HepG2 (cell line): ENCODE measurements around the gene RASSF4. TPM values are rescaled to one million over a fixed set of nuclear protein-coding genes. Genes with fewer than 3 reads are reported as not detected.

Experiments
- ATAC-seq: fragments of 200-7000 bp; cut with Tn5 transposase; 3 replicates; pipeline ENCODE4 v1.9.1; 2020; ENCODE audit warnings: mild to moderate bottlenecking, moderate library complexity
- BruUV-seq: library from RNA; stranded (reverse); fragments of 400-500 nt; replicated peaks from 2 replicates; lab custom pipeline; 2021; lab: Mats Ljungman, UMichigan
- CTCF ChIA-PET: fragments of 300-600 bp; formaldehyde crosslinking; extraction: SDS; loops from one replicate; lab custom pipeline; 2021; ENCODE audit warnings: low total read pairs, inconsistent platforms, low intra/inter-chr PET ratio; lab: Yijun Ruan, JAX
- POLR2A ChIA-PET: fragments of 350-600 bp; sonication (Branson Sonifier 250); formaldehyde crosslinking; loops from one replicate; lab custom pipeline; 2020; ENCODE audit warnings: antibody characterized with exemption, inconsistent platforms; lab: Yijun Ruan, JAX
- DNase-seq: peaks from one replicate; pipeline ENCODE4 v3.0.0-alpha.2; 2015; ENCODE audit warnings: low spot score
- FAIRE-seq: peaks from 3 replicates; lab custom pipeline; 2011; peaks lifted over from hg19 to GRCh38; lab: Jason Lieb, UNC
- H2AFZ ChIP-seq: one replicate; pipeline ENCODE4 v1.6.1; 2011; ENCODE audit warnings: low read length, inconsistent platforms
- H3K27ac ChIP-seq: fragments of 300-600 bp; 3 replicates; pipeline ENCODE4 v1.8.0; 2011; ENCODE audit warnings: mixed run types, mild to moderate bottlenecking, mixed read lengths, low read length, inconsistent platforms; ENCODE audit not compliant: insufficient read depth; ENCODE audit errors: extremely low read length
- H3K27me3 ChIP-seq, 2 experiments: fragments of 200-600 bp in 1 of 2; 2 replicates in 1 of 2; 3 replicates in 1 of 2; pipeline versions ENCODE4 v1.6.0 to v1.8.0; 2011; ENCODE audit warnings: low read length in 2 of 2, mild to moderate bottlenecking in 2 of 2, moderate library complexity in 2 of 2, inconsistent platforms in 1 of 2; ENCODE audit not compliant: insufficient read depth in 2 of 2, control insufficient read depth in 1 of 2
- H3K36me3 ChIP-seq, 2 experiments: fragments of 200-600 bp in 1 of 2; replicated peaks in 1 of 2; 2 replicates in 1 of 2; 3 replicates in 1 of 2; pipeline versions ENCODE4 v1.5.1 to v1.8.0; 2011; ENCODE audit warnings: low read length in 2 of 2, inconsistent platforms in 1 of 2; ENCODE audit not compliant: insufficient read depth in 2 of 2, control insufficient read depth in 1 of 2
- H3K4me1 ChIP-seq: 2 replicates; pipeline ENCODE4 v1.5.1; 2012; ENCODE audit warnings: low read length, inconsistent platforms; ENCODE audit not compliant: insufficient read depth
- H3K4me2 ChIP-seq: 2 replicates; pipeline ENCODE4 v1.6.0; 2011; ENCODE audit warnings: low read depth, low read length, inconsistent platforms
- H3K4me3 ChIP-seq, 3 experiments: fragments of 200-600 bp in 1 of 3; sonication (generic), shearing (Covaris generic) in 1 of 3; replicated peaks in 1 of 3; 2 replicates each; pipeline ENCODE4 v1.5.1; 2011 to 2016; ENCODE audit warnings: low read length in 3 of 3, inconsistent platforms in 2 of 3, low read depth in 2 of 3, mild to moderate bottlenecking in 2 of 3, control low read depth in 1 of 3, mixed read lengths in 1 of 3; ENCODE audit not compliant: insufficient read depth in 1 of 3
- H3K79me2 ChIP-seq: one replicate; pipeline ENCODE4 v1.6.1; 2011; ENCODE audit warnings: low read length, inconsistent platforms; ENCODE audit not compliant: insufficient read depth
- H3K9ac ChIP-seq: 2 replicates; pipeline ENCODE4 v1.6.0; 2011; ENCODE audit warnings: mild to moderate bottlenecking, low read depth, low read length, inconsistent platforms; ENCODE audit not compliant: insufficient read depth
- H3K9me3 ChIP-seq: 2 replicates; pipeline ENCODE4 v1.5.1; 2012; ENCODE audit warnings: mild to moderate bottlenecking, low read length
- H4K20me1 ChIP-seq: 2 replicates; pipeline ENCODE4 v1.6.0; 2011; ENCODE audit warnings: inconsistent platforms, mild to moderate bottlenecking, low read length, moderate library complexity; ENCODE audit not compliant: insufficient read depth
- BCL3 ChIP-seq: sonication (generic); formaldehyde crosslinking; IDR thresholded peaks from 2 replicates; pipeline ENCODE4 v1.5.1; 2020; ENCODE audit warnings: mild to moderate bottlenecking, missing genetic modification reagents, moderate library complexity
- ELF3 ChIP-seq: IDR thresholded peaks from 2 replicates; pipeline ENCODE4 v1.6.1; 2016; ENCODE audit warnings: missing genetic modification reagents, missing compliant biosample characterization
- MED1 ChIP-seq: sonication (generic); formaldehyde crosslinking; IDR thresholded peaks from 2 replicates; pipeline ENCODE4 v1.4.0; 2020; ENCODE audit warnings: missing genetic modification reagents
- MLLT10 ChIP-seq: sonication (generic); formaldehyde crosslinking; IDR thresholded peaks from 2 replicates; pipeline ENCODE4 v1.4.0; 2020; ENCODE audit warnings: missing genetic modification reagents
- NFIC ChIP-seq: IDR thresholded peaks from 2 replicates; pipeline ENCODE4 v1.6.1; 2012; ENCODE audit warnings: mild to moderate bottlenecking, low read length, inconsistent platforms
- TBX2 ChIP-seq: sonication (generic); formaldehyde crosslinking; IDR thresholded peaks from 2 replicates; pipeline ENCODE4 v1.5.0; 2020; ENCODE audit warnings: missing genetic modification reagents, mild to moderate bottlenecking, borderline replicate concordance
- ZMYM2 ChIP-seq: sonication (generic); formaldehyde crosslinking; IDR thresholded peaks from 2 replicates; pipeline ENCODE4 v1.8.0; 2022; ENCODE audit warnings: mild to moderate bottlenecking, missing genetic modification reagents
- ZNF3 ChIP-seq: IDR thresholded peaks from 2 replicates; pipeline ENCODE4 v1.7.0; 2017; ENCODE audit warnings: inconsistent platforms
- ZNF557 ChIP-seq: sonication (generic); formaldehyde crosslinking; IDR thresholded peaks from 2 replicates; pipeline ENCODE4 v1.4.0; 2020; ENCODE audit warnings: missing genetic modification reagents
- ZNF564 ChIP-seq: sonication (generic); formaldehyde crosslinking; IDR thresholded peaks from 2 replicates; pipeline ENCODE4 v1.8.1; 2023; ENCODE audit warnings: mild to moderate bottlenecking, missing genetic modification reagents
- ZNF605 ChIP-seq: sonication (generic); formaldehyde crosslinking; IDR thresholded peaks from 2 replicates; pipeline ENCODE4 v1.8.0; 2022; ENCODE audit warnings: mild to moderate bottlenecking, missing genetic modification reagents
- WGBS: methylation state at CpG from one replicate; pipeline ENCODE4 v1.1.6; 2017; ENCODE audit warnings: low lambda C conversion rate; 5-methylcytosine and 5-hydroxymethylcytosine counted together
- in situ Hi-C: cut with HindIII; loops from 2 replicates; pipeline ENCODE4 v1.10.0; 2017; ENCODE audit warnings: low pct_unique_long_range_greater_than_20kb; ENCODE audit not compliant: extremely low pct_ligation_motif_present
- intact Hi-C: fragments of 100-400 bp; cut with micrococcal nuclease; formaldehyde crosslinking; loops from one replicate; pipeline ENCODE4 v1.10.0; 2022; ENCODE audit not compliant: unreplicated experiment
- polyA plus RNA-seq, 8 experiments: library from polyadenylated mRNA; depleted of rRNA in 3 of 8; stranded (reverse) in 7 of 8; unstranded in 1 of 8; fragments of >200 nt; fragmentation: Illumina TruSeq in 4 of 8; extraction: Trizol in 4 of 8; gene quantifications; 2 replicates each; pipeline versions ENCODE4 v1.2.1 to v1.2.3, GENCODE V29; 2011 to 2016; ENCODE audit warnings: low read depth in 4 of 8, missing spikeins in 1 of 8, mixed read lengths in 1 of 8; ENCODE audit not compliant: insufficient read depth in 1 of 8
- total RNA-seq, 5 experiments: library from RNA; depleted of rRNA; stranded (reverse); fragments of >200 nt; fragmentation: Illumina TruSeq; extraction: Trizol; gene quantifications; 2 replicates each; pipeline ENCODE4 v1.2.3, GENCODE V29; 2016; ENCODE audit warnings: low read depth in 1 of 5
- TF ChIP-seq, protein P1 (sequence below): sonication (generic); formaldehyde crosslinking; IDR thresholded peaks from one replicate; pipeline ENCODE4 v1.5.1; 2020; ENCODE audit warnings: mild to moderate bottlenecking, missing genetic modification reagents; ENCODE audit errors: not compliant biosample characterization

The RASSF4 gene
- total and polyA plus RNA-seq, 2 of the 13 experiments (the other 11 are each of a cell fraction or from before 2014, with no cell fraction given): 34.0 to 51.7 TPM

DNA sequence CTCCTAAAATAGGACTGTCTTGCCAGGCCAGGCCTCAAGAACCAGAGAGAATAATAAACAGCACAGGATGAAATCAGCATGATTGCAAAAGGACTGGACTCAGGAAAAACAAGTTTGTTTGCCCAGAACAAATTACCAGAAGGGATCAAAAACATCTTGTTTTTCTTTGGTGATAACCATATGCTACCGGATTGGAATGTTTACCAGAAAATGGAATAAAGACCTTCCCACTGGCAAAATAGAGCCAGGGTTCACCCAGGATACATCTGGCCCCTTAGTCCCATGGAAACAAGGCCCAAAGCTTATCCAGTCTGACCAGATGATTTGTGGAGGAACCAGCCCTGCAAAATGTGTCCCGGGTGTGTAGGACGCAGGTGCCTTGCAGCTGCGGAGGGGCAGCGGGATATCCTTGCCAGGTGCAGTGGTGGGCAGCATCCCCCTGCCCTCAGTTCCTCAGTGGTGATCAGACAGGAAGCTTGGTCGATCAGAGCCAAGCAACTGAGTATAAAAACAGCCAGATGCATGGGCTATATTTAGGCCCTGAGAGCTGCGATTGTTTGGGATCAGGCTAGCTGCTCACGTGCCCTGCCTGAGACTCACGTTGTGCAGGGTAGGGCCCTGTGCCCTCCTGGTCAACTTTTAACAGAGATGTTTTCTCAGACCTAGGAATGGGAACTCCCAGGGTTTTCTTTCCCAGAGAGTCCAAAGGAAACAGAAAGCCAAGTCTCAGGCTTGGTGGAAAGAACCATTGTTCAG, 36.5 kb downstream of the RASSF4 start (continued):
- no peak for TF ChIP-seq MLLT10 (CRISPR knock-in tag)
- TF ChIP-seq MED1 (CRISPR knock-in tag): peak; percentile 99
- no peak for TF ChIP-seq BCL3 (CRISPR knock-in tag)
- TF ChIP-seq NFIC: peak; percentile 88; the same call in 1 of the 2 replicates
- peak; percentile 53; the same call in 1 of the 2 replicates for TF ChIP-seq ZMYM2 (CRISPR knock-in tag)
- no peak for TF ChIP-seq ZNF557
- TF ChIP-seq ZNF3 (CRISPR knock-in tag): no peak
- TF ChIP-seq TBX2 (CRISPR knock-in tag): peak; percentile 85
- no peak; the same call in none of the 2 replicates for TF ChIP-seq ZNF605
- no peak for TF ChIP-seq ZNF564 (CRISPR knock-in tag)
- peak; percentile 77 for TF ChIP-seq ELF3 (CRISPR knock-in tag)

GRCh38 chr10:44997105-44997748, 37.6 kb downstream of the RASSF4 start:
- Histone ChIP-seq H4K20me1 (no peaks in the 10 kb centered on the region), H2AFZ (no peak overlapping the region), H3K4me2 (peak overlapping the region; percentile 60), H3K9ac (peak overlapping the region; percentile 71), H3K9me3 (no peaks in the 10 kb centered on the region), H3K79me2 (no peaks in the 10 kb centered on the region), H3K27ac (peak overlapping the region; percentile 92), H3K4me1 (peaks cover 95% of the 10 kb centered on the region), H3K27me3 (no peaks in the 10 kb centered on the region), H3K4me3 (peak overlapping the region in 1 of 3 experiments; percentile 40; a peak in 2 of 6 replicates), H3K36me3 (peaks cover 6 to 12% of the 10 kb centered on the region in 2 experiments; a peak in 3 of 5 replicates)
- POLR2A ChIA-PET: interaction anchor here (1.0 to 5.4 kb wide), 4 partner anchors 8 to 21 kb away, joined by 4 to 30 read pairs (median 7); partner anchors contain the start of gene DEPP1
- CTCF ChIA-PET: no interaction called here
- no peak for ATAC-seq
- in situ Hi-C loops (no loop called here), intact Hi-C loops (no loop called here)
- no TSS peak for BruUV-seq
- WGBS: 92% methylated on average over 5 of the region's 6 CpGs
- no peak for DNase-seq
- FAIRE-seq: no peak
- TF ChIP-seq, protein P1, sequence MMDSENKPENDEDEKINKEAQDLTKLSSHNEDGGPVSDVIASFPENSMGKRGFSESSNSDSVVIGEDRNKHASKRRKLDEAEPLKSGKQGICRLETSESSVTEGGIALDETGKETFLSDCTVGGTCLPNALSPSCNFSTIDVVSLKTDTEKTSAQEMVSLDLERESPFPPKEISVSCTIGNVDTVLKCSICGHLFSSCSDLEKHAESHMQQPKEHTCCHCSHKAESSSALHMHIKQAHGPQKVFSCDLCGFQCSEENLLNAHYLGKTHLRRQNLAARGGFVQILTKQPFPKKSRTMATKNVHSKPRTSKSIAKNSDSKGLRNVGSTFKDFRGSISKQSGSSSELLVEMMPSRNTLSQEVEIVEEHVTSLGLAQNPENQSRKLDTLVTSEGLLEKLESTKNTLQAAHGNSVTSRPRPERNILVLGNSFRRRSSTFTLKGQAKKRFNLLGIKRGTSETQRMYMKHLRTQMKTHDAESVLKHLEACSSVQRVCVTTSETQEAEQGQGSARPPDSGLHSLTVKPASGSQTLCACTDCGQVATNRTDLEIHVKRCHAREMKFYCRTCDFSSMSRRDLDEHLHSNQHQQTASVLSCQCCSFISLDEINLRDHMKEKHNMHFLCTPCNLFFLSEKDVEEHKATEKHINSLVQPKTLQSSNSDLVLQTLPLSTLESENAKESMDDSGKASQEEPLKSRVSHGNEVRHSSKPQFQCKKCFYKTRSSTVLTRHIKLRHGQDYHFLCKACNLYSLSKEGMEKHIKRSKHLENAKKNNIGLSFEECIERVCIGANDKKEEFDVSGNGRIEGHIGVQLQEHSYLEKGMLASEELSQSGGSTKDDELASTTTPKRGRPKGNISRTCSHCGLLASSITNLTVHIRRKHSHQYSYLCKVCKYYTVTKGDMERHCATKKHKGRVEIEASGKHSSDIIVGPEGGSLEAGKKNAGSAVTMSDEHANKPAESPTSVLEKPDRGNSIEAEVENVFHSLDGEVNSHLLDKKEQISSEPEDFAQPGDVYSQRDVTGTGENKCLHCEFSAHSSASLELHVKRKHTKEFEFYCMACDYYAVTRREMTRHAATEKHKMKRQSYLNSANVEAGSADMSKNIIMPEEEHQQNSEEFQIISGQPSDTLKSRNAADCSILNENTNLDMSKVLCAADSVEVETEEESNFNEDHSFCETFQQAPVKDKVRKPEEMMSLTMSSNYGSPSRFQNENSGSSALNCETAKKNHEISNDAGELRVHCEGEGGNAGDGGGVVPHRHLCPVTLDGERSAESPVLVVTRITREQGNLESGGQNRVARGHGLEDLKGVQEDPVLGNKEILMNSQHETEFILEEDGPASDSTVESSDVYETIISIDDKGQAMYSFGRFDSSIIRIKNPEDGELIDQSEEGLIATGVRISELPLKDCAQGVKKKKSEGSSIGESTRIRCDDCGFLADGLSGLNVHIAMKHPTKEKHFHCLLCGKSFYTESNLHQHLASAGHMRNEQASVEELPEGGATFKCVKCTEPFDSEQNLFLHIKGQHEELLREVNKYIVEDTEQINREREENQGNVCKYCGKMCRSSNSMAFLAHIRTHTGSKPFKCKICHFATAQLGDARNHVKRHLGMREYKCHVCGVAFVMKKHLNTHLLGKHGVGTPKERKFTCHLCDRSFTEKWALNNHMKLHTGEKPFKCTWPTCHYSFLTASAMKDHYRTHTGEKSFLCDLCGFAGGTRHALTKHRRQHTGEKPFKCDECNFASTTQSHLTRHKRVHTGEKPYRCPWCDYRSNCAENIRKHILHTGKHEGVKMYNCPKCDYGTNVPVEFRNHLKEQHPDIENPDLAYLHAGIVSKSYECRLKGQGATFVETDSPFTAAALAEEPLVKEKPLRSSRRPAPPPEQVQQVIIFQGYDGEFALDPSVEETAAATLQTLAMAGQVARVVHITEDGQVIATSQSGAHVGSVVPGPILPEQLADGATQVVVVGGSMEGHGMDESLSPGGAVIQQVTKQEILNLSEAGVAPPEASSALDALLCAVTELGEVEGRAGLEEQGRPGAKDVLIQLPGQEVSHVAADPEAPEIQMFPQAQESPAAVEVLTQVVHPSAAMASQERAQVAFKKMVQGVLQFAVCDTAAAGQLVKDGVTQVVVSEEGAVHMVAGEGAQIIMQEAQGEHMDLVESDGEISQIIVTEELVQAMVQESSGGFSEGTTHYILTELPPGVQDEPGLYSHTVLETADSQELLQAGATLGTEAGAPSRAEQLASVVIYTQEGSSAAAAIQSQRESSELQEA (CRISPR knock-in tag): no peak
